Esophagus squamous epithelium (tissue), 5 donors: ENCODE data around the gene CDH2. TPM values are rescaled to one million over a fixed set of nuclear protein-coding genes. Genes with fewer than 3 reads are reported as not detected.

ENCODE experiments used
- DNase-seq: peaks from one replicate; lab custom pipeline; 2025; lab: John Stamatoyannopoulos, UW
- H3K27ac ChIP-seq, 4 donors: fragments of 200-600 bp; sonication (generic); one replicate each; pipeline ENCODE4 v1.5.1; 2016 to 2019; ENCODE audit warnings: mild to moderate bottlenecking in 1 of 4
- H3K27me3 ChIP-seq, 4 donors: fragments of 200-600 bp; sonication (generic); 1 replicate in 3 of 4; 2 replicates in 1 of 4; pipeline versions ENCODE4 v1.5.1 to v1.6.0; 2017 to 2021; ENCODE audit warnings: antibody characterized with exemption in 1 of 4
- H3K36me3 ChIP-seq, 3 donors: fragments of 200-600 bp; sonication (generic); one replicate each; pipeline ENCODE4 v1.5.1; 2016 to 2019
- H3K4me1 ChIP-seq, 3 donors: fragments of 200-600 bp; sonication (generic); one replicate each; pipeline ENCODE4 v1.5.1; 2017 to 2019
- H3K4me3 ChIP-seq, 4 donors: fragments of 200-600 bp; sonication (generic); 1 replicate in 3 of 4; 2 replicates in 1 of 4; pipeline ENCODE4 v1.5.1; 2016 to 2019; ENCODE audit warnings: mild to moderate bottlenecking in 2 of 4, moderate library complexity in 1 of 4
- H3K9me3 ChIP-seq, 3 donors: fragments of 200-600 bp; sonication (generic); one replicate each; pipeline ENCODE4 v1.5.1; 2016 to 2019
- POLR2A ChIP-seq, 4 donors: fragments of 450-650 bp; IDR thresholded peaks; one replicate each; pipeline ENCODE4 v1.6.1; 2017; ENCODE audit warnings: antibody characterized with exemption in 4 of 4, mild to moderate bottlenecking in 4 of 4, moderate library complexity in 3 of 4
- WGBS, 2 donors: methylation state at CpG; one replicate each; pipeline ENCODE4 v1.1.5; 2018; 5-methylcytosine and 5-hydroxymethylcytosine counted together
- intact Hi-C: fragments of 100-400 bp; cut with DNase I; formaldehyde crosslinking; loops from one replicate; pipeline ENCODE4 v1.15.0; 2022
- total RNA-seq, 4 donors: library from RNA; depleted of rRNA; stranded (reverse); fragments of >200 nt; gene quantifications; one replicate each; pipeline ENCODE4 v1.1.0, GENCODE V29; 2016
- TF ChIP-seq, protein P1 (sequence below), 6 experiments: fragments of 450-650 bp in 4 of 6; fragments of 200-600 bp in 2 of 6; sonication (generic) in 2 of 6; IDR thresholded peaks; one replicate each; pipeline ENCODE4 v1.5.1; 2016 to 2019; ENCODE audit warnings: antibody characterized with exemption in 6 of 6, mild to moderate bottlenecking in 4 of 6, moderate library complexity in 4 of 6
- donor health status: DM: yes; HTN: yes; CAD: no.

Gene CDH2
- total RNA-seq, 4 donors from 2014 or later, result 0.11 to 0.88 (median 0.28) TPM

DNA sequence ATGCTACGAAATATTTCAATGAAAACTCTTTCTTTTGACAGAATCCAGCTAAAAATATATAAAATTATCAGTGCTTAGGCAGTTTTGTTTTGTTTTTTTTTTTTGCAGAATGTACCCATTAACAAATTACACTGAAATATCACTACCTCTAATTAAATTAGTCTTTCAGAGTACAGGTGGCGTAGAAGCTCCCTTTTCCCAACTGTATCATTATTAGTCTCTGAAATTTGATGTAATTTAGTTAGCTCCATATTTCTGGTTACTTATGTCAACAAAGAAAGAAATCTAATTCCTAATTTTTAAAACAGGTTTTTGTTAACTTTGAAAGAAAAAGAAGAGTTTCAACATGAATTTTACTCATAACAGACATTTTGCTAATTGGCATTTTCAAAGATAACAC lies 149.2 kb downstream of the CDH2 start:
- Histone ChIP-seq H3K27me3 (no peaks in the 10 kb centered on the region), H3K4me3 (no peak overlapping the region), H3K27ac (no peak overlapping the region), H3K9me3 (no peaks in the 10 kb centered on the region), H3K36me3 (no peaks in the 10 kb centered on the region), H3K4me1 (no peaks in the 10 kb centered on the region)
- WGBS, 2 donors, result 70 to 73% methylated on average over 2 of the region's 2 CpGs
- no peak for TF ChIP-seq POLR2A (IDR thresholded peaks at IDR 0.05)
- TF ChIP-seq, protein P1, sequence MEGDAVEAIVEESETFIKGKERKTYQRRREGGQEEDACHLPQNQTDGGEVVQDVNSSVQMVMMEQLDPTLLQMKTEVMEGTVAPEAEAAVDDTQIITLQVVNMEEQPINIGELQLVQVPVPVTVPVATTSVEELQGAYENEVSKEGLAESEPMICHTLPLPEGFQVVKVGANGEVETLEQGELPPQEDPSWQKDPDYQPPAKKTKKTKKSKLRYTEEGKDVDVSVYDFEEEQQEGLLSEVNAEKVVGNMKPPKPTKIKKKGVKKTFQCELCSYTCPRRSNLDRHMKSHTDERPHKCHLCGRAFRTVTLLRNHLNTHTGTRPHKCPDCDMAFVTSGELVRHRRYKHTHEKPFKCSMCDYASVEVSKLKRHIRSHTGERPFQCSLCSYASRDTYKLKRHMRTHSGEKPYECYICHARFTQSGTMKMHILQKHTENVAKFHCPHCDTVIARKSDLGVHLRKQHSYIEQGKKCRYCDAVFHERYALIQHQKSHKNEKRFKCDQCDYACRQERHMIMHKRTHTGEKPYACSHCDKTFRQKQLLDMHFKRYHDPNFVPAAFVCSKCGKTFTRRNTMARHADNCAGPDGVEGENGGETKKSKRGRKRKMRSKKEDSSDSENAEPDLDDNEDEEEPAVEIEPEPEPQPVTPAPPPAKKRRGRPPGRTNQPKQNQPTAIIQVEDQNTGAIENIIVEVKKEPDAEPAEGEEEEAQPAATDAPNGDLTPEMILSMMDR (IDR thresholded peaks at IDR 0.05), result no peak
- intact Hi-C loops, result no loop called here
- no peak for DNase-seq

DNA sequence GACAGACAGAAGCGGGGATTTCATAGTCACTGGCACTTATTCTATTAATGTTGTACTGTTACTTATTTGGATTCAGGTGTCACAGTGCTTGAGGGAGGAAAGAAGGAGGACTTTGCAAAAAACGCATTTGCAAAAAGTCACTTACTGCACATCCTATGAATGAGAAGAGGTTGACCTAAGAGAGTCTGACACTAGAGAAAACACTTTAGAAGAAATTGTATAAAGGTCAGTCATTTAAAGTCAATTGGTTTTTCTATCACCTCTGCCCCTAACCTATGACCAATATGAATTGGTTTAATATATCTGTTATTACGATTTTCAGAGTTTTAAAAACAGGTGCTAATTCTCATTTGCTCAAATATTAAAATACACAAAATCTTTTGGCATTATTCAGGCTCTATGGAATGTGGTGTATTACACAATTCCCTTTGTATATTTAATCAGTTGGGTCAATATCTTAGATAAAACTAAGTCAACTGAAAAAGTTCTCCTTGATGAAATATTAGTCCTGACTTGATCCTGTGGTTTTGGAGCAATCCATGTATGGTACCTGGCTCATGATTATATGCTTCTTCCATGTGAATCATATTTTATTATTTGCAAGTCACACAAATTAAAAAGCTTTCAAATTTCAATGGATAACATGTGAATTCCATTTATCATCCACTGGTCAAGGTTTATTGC lies 157.4 kb downstream of the CDH2 start:
- no peak overlapping the region for H3K4me3 ChIP-seq
- no peak overlapping the region for H3K27ac ChIP-seq
- no peak for TF ChIP-seq POLR2A (IDR thresholded peaks at IDR 0.05)
- TF ChIP-seq, protein P1 (IDR thresholded peaks at IDR 0.05), result no peak
- DNase-seq, result no peak
- intact Hi-C loops, result no loop called here
- H3K9me3 ChIP-seq, result no peaks in the 10 kb centered on the region
- H3K27me3 ChIP-seq, result no peaks in the 10 kb centered on the region
- no peaks in the 10 kb centered on the region for H3K36me3 ChIP-seq
- no peaks in the 10 kb centered on the region for H3K4me1 ChIP-seq
- WGBS, 2 donors, result 48 to 53% methylated on average over 3 of the region's 3 CpGs

DNA sequence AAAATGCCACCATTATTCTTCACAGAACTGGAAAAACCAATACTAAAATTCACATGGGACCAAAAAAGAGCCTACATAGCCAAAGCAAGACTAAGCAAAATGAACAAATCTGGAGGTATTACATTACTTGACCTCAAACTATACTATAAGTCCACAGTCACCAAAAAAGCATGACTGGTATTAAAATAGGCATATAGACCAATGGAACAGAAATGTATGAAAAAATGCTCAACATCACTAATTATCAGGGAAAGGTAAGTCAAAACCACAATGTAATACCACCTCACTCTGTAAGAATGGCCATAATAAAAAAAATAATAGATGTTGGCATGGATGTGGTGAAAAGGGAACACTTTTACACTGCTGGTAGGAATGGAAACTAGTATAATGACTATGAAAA lies 158.6 kb downstream of the CDH2 start:
- intact Hi-C loops, result no loop called here
- TF ChIP-seq, protein P1 (IDR thresholded peaks at IDR 0.05), result no peak
- no peak for TF ChIP-seq POLR2A (IDR thresholded peaks at IDR 0.05)
- H3K36me3 ChIP-seq, result no peaks in the 10 kb centered on the region

DNA sequence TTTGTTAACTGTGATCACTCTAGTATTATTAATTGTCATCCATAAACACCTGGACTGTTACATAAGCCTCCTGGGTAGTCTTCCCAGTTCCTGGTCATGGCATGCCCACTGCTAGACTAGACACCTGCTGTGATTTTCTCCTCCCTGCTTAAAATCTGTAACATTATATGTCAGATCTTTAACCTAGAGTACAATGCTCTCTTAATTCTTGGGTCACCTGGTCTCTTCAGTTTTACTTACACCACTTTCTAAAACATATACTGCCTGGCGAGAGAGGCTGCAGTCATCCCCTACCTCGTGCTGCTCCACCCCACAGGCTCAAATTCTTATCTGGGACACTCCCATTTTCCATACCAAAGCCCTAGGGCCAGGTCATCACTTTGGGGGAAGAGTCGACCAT lies 161.3 kb downstream of the CDH2 start:
- TF ChIP-seq POLR2A (IDR thresholded peaks at IDR 0.05), result no peak
- TF ChIP-seq, protein P1 (IDR thresholded peaks at IDR 0.05), result no peak
- no peaks in the 10 kb centered on the region for H3K9me3 ChIP-seq
- H3K27ac ChIP-seq, result no peak overlapping the region
- no peaks in the 10 kb centered on the region for H3K27me3 ChIP-seq
- no peaks in the 10 kb centered on the region for H3K4me1 ChIP-seq
- no peak for DNase-seq
- no peak overlapping the region for H3K4me3 ChIP-seq
- intact Hi-C loops, result no loop called here
- 46 to 62% methylated on average over 3 of the region's 3 CpGs for WGBS, 2 donors
- no peaks in the 10 kb centered on the region for H3K36me3 ChIP-seq

More for the DNA sequence above, 158.6 kb downstream of the CDH2 start:
- Histone ChIP-seq H3K4me1 (no peaks in the 10 kb centered on the region), H3K4me3 (no peak overlapping the region), H3K27ac (no peak overlapping the region), H3K9me3 (no peaks in the 10 kb centered on the region), H3K27me3 (no peaks in the 10 kb centered on the region)
- DNase-seq, result no peak

DNA sequence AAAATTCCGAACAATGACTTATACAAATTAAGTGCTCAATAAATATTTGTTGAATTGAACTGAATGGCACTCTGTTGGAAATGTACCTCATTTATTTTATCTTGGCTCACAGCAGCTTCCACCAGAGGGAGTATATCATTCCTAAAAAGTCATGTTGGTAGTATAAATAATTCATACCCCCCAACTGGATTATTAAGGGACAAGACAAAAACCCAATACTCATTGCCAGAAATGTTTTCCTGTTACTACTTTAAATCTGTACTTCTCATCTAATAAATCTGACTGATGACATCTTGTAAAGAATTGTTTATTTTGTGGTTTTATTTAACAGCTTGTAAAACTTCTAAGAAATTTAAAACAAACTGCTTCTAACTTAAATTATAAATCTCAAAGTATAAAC lies 163.9 kb downstream of the CDH2 start:
- Histone ChIP-seq H3K4me1 (no peaks in the 10 kb centered on the region), H3K27me3 (no peaks in the 10 kb centered on the region), H3K36me3 (no peaks in the 10 kb centered on the region), H3K27ac (no peak overlapping the region), H3K4me3 (no peak overlapping the region), H3K9me3 (no peaks in the 10 kb centered on the region)
- intact Hi-C loops, result no loop called here
- no peak for DNase-seq
- TF ChIP-seq, protein P1 (IDR thresholded peaks at IDR 0.05), result no peak
- no peak for TF ChIP-seq POLR2A (IDR thresholded peaks at IDR 0.05)
- WGBS, 2 donors, result 70 to 76% methylated on average over 1 of the region's 1 CpG
